PFSK-1 (cell line): Measurements from ENCODE around the gene RAI2.

Experiments used
- FOXP2 ChIP-seq: optimal IDR thresholded peaks from 2 replicates; pipeline ENCODE3; 2011; ENCODE audit warnings: borderline replicate concordance, control low read depth, inconsistent platforms; ENCODE audit not compliant: insufficient read depth; ENCODE audit errors: extremely low read length, extremely low read depth
- POLR2AphosphoS5 ChIP-seq: IDR thresholded peaks from 2 replicates; pipeline ENCODE4 v1.6.1; 2012; ENCODE audit warnings: low read depth, mild to moderate bottlenecking, control low read depth, low read length, moderate library complexity
- SIN3A ChIP-seq: IDR thresholded peaks from 2 replicates; pipeline ENCODE4 v1.6.1; 2012; ENCODE audit warnings: mild to moderate bottlenecking, low read length, moderate library complexity, borderline replicate concordance; ENCODE audit not compliant: insufficient read depth
- TAF1 ChIP-seq: IDR thresholded peaks from 2 replicates; pipeline ENCODE4 v1.6.1; 2012; ENCODE audit warnings: low read length, control low read depth, borderline replicate concordance; ENCODE audit not compliant: insufficient read depth
- TF ChIP-seq, protein P1 (sequence below), 2 experiments: IDR thresholded peaks; 2 replicates each; pipeline versions ENCODE4 v1.6.1 to v1.8.0; 2011 to 2012; ENCODE audit warnings: low read depth in 2 of 2, low read length in 2 of 2, control low read depth in 1 of 2, inconsistent platforms in 1 of 2, mild to moderate bottlenecking in 1 of 2, moderate library complexity in 1 of 2; ENCODE audit not compliant: insufficient read depth in 1 of 2

Gene RAI2

DNA sequence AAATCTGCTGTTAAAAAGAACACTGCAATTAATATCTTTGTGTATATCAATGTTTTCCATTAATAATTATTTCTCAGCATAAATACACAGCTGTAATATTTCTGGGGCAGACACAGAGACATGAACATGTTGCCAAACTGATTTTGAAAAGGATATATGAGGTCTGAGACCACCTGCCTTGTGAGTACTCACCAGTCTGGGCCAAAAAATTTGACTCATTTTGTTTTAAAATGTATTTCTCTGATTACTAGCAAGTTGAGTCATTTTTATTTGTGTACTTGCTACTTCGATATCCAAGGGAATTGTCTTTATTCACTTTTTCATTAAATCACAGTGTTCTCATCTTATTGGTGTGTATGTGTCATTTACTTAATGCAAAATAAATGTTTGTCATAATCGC lies 8.5 kb upstream of the RAI2 start:
- TF ChIP-seq POLR2AphosphoS5 (no peak), TAF1 (no peak), FOXP2 (no peak), SIN3A (no peak)
- TF ChIP-seq, protein P1, sequence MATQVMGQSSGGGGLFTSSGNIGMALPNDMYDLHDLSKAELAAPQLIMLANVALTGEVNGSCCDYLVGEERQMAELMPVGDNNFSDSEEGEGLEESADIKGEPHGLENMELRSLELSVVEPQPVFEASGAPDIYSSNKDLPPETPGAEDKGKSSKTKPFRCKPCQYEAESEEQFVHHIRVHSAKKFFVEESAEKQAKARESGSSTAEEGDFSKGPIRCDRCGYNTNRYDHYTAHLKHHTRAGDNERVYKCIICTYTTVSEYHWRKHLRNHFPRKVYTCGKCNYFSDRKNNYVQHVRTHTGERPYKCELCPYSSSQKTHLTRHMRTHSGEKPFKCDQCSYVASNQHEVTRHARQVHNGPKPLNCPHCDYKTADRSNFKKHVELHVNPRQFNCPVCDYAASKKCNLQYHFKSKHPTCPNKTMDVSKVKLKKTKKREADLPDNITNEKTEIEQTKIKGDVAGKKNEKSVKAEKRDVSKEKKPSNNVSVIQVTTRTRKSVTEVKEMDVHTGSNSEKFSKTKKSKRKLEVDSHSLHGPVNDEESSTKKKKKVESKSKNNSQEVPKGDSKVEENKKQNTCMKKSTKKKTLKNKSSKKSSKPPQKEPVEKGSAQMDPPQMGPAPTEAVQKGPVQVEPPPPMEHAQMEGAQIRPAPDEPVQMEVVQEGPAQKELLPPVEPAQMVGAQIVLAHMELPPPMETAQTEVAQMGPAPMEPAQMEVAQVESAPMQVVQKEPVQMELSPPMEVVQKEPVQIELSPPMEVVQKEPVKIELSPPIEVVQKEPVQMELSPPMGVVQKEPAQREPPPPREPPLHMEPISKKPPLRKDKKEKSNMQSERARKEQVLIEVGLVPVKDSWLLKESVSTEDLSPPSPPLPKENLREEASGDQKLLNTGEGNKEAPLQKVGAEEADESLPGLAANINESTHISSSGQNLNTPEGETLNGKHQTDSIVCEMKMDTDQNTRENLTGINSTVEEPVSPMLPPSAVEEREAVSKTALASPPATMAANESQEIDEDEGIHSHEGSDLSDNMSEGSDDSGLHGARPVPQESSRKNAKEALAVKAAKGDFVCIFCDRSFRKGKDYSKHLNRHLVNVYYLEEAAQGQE (IDR thresholded peaks at IDR 0.05; ENCODE audit: insufficient read depth in 1 of 2, low read depth in 2 of 2, low read length in 2 of 2): no peak

DNA sequence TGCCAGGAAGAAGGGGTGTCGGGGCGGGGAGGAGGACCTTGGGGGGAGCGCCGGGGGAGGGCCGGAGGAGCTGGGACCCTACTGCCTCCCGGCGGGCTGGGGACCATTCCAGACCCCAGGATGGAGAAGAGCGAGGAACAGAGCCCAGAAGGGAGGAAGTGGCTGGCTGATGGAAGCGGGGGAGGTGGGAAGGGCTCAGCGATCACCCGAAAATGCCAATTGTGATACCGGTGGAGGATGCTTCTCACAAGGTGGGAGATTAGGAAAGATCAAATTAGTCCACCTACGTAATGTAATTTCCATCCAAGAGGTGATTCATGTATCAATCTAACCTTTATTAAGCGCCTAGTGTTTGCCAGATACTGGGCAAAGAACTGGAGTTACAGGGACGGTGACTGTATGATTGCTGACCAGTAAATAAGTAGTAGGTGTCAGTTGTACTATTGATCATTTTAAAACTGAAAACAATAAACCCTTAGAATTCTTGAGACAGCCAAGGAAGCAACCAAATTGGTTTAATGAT lies 452 bp upstream of the RAI2 start:
- TF ChIP-seq FOXP2: no peak
- TF ChIP-seq SIN3A: no peak
- TF ChIP-seq TAF1: no peak
- TF ChIP-seq, protein P1 (IDR thresholded peaks at IDR 0.05; ENCODE audit: insufficient read depth in 1 of 2, low read depth in 2 of 2, low read length in 2 of 2): no peak
- TF ChIP-seq POLR2AphosphoS5: no peak

DNA sequence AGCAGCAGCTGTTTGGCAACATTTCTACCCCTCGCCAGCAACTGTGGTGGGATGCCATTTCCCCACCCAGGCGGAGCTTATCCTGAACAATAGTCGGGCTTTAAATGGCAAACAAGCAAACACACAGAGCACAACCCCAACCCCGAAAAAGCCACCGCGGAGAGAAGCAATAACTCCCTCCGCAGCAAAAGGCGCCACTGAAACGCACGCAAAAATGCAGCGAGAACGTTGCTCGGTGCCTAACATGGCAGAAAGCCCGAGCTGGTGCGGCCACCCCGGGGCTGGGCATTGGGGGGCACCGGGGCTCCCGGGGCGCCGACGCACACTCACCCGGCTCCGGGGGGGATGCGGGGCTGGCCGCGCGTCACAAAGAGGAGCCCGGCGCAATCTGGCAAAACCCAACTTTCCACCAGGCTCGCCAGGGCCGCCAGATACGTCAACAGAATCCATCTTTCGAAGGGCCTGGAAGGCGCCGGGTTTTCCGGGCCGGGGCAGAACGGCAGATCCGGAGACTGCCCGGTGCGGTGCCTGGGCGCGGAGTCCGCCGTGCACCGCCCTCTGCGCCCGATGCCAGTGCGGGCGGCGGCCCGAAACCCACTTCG lies 818 bp downstream of the RAI2 start:
- TF ChIP-seq, protein P1 (IDR thresholded peaks at IDR 0.05; ENCODE audit: insufficient read depth in 1 of 2, low read depth in 2 of 2, low read length in 2 of 2): no peak
- TF ChIP-seq POLR2AphosphoS5 (no peak), SIN3A (no peak), FOXP2 (no peak), TAF1 (no peak)

DNA sequence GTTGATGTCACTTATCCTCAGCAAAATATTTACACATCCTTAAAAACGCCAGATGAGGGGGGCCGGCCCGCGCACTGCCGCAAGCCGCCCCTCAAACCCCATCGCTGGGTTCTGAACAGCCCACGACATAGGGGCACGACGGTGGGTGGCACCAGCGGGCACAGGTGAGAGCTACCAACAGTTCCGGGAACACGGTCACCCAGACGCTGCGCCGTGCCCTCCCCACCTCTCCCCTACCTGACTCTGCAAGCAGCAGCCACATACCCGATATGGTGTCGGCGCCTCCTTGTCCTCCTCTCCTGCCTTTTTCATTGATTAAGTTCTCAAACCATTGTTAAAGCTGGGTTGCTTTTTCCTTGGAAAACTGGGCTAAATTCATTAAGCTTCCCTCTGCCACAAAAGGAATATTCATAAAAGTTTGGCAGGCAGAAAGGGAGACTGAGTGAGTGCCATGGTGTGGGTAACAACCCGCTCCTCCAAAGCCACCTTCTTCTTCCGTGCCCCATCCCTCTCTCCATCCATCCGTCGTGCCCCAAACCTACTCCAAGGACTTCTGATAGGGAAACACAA lies 1.4 kb downstream of the RAI2 start:
- no peak for TF ChIP-seq TAF1
- no peak for TF ChIP-seq POLR2AphosphoS5
- TF ChIP-seq SIN3A: no peak
- TF ChIP-seq FOXP2: no peak
- TF ChIP-seq, protein P1 (IDR thresholded peaks at IDR 0.05; ENCODE audit: insufficient read depth in 1 of 2, low read depth in 2 of 2, low read length in 2 of 2): no peak
